Measurements from ENCODE around the gene PLAAT3.
"Not testable (repeated sequence)": the region's sequence is repeated elsewhere in the genome, so short reads cannot be mapped to it uniquely, and the experiment has no call there.

PLAAT3 gene

DNA sequence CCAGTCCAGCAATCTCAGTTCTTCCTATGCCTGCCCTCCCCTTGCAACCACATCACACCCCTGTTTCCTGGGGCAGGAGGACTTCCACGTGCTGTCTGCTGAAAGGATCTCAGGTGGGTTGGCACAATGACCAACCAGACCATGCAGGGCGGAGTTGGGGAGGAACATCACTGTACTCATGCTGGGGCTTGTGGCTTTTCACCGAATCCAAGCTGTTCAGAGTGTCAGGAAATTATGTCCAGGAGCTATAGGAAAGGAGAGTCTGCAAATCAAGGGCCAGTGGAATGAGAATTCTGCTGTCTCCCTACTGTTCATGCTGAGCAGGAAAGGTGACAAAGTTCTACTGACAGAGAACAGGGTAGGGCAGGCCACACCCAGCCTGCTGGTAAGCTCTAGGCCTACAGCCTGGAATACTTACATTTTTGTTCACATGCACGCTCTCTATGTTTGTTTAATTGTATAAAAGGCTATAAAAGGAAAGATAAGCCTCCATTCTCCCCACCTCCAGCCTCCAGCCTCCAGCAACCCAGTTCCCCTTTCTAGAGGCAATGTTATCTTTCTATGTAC, 49.4 kb downstream of the PLAAT3 start:
- DNase-seq: no peak

GRCh38 chr11:63564056-63564774, 50.0 kb downstream of the PLAAT3 start:
- DNase-seq: no peak

GRCh38 chr11:63563201-63564055, 50.8 kb downstream of the PLAAT3 start, which contains the start of gene PLAAT2:
Gene PLAAT2 (minus strand): TSS chr11:63563379. CDS start chr11:63563324, 55 bp downstream.
- DNase-seq: no peak

DNA sequence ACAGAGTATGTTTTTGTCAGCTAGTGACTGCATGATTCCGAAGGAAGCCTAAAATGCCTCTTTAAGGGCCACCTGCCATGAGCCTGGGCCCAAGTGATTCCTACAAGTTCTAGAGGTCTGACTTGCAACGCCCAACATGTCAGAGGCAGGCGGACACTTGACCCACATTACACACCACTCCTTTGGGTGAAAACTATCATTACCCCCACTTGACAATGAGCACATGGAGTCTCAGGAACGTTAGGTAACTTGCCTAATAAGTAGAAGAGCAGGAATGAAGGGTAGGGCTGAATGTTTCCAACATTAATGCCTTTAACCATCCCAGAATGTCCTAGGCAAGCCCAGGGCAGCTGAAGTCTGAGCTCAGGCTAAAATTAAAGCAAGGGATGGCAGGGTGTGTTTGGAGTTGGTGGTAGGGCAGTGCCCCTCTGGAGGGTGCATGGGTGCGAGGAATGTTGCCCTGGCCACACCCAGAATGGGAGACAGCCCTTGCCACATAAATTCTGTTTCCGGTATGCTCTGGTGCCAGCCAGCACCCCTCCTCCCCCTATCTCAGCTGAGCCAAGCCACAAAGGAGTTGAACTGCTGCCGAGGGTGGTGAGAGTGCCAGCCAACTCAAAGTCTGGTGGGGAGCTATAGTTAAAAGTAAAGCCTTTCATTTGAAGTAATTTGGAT, 53.6 kb downstream of the PLAAT3 start:
- no peak for DNase-seq

DNA sequence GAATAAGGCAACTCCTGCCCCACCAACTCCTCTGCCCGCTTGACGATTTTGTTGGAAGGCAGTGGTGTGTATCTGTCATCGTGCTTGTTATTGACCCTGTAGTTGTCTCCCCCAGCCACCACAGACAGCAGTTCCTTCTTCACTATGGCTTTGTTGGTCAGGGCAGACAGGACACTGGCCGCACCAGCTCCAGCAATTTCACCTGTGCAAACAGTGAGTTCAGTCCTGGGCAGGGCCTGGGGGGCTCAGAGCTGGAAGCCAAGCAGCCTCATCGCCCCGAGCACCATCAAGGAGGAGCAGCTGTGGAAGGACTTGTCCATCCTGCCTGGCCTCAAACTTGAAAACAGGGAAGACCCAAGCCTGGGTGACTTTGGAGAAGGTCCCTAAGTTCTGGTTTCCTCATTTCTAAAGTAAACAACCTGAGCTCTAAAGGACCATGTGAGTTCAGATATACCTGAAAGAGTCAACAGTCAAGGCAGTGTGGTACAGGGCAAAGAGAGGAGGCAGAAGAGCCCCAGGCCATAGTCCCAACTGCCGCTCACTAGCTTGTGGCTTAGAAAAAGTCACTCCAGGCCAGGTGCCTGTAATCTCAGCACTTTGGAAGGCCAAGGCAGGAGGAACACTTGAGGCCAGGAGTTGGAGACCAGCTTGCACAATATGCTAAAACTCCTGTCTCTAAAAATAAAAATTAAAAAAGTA, 55.6 kb downstream of the PLAAT3 start:
- no peak for DNase-seq

GRCh38 chr11:63557570-63557969, 56.7 kb downstream of the PLAAT3 start:
- DNase-seq: no peak

DNA sequence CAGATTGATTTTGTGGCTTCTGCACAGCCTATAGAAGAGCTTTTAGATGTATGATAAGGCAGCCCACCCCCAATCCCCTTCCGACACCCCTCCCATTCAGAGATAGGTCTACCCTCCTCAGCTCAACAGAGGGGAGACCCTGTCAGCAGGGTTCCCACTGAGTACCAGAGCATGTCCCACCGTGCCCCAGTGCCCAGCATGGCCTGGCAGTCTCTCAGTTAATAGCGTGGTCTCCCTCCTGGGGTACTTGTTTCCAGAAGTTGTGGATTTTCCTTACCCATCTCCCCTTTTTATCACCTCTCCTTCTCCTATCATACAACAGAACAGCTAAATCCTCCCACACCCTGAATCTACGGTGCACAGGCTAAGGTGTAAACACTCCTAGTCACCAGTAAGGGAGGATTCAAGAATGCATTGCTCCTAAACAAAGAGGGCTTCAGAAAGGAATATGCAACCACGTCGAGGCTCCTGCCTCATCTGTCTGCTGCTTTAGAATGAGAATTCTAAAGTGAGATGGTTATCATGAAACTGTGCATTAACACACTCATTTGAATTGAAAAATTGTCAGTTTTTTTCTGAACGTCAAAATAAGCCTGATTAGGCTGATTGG, 57.7 kb downstream of the PLAAT3 start:
- DNase-seq: no peak

GRCh38 chr11:63554877-63555223, 59.4 kb downstream of the PLAAT3 start:
- DNase-seq: no peak

GRCh38 chr11:63553759-63554158, 60.5 kb downstream of the PLAAT3 start:
- no peak for DNase-seq

DNA sequence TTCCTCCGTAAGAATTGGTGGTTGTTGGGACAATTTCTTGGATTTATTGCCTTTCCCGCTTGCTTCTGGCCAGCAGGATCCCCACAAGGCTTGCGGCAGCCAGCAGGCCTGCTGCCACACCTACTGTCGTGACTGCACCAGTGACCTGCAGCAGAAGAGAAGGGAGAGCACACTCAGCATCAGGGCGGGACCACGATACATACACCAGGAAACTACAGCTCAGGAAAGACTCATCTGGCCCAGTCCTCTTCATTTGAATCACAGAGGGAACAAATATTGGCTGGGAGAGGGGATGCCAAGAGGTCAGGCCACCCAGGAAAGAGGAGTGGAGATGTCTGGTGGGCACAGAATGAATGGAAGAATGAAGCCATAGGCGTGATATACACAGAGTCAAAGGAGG, 61.3 kb downstream of the PLAAT3 start:
- DNase-seq: no peak

- DNase-seq: no peak
Measured at GRCh38 chr11:63551889-63552266, 62.4 kb downstream of the PLAAT3 start.

DNA sequence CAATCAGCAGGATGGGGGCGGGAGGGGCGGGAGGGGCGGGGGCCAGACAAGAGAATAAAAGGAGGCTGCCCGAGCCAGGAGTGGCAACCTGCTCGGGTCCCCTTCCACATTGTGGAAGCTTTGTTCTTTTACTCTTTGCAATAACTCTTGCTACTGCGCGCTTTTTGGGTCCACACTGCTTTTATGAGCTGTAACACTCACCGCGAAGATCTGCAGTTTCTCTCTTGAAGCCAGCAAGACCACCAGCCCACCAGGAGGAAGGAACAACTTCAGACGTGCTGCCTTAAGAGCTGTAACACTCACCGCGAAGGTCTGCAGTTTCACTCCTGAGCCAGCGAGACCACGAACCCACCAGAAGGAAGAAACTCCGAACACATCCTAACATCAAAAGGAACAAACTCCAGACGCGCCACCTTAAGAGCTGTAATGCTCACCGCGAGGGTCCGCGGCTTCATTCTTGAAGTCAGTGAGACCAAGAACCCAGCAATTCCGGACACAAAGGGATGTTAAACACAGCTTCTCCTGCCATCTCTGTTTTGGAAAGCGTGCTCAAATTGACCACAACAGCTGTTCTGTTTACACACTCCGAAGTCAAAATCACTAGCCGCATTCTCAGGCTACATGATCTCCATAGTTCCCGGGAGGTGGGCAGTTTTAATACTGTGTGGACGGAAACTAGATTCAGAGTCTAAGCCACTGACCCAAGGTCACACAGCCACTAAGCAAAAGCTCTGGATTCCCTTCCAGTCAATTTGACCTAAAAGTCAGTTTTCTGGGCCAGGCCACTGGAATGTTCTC, 62.9 kb downstream of the PLAAT3 start:
- no peak for DNase-seq

- DNase-seq: not testable (repeated sequence)
Measured at GRCh38 chr11:63550156-63550700, 64.0 kb downstream of the PLAAT3 start.

DNA sequence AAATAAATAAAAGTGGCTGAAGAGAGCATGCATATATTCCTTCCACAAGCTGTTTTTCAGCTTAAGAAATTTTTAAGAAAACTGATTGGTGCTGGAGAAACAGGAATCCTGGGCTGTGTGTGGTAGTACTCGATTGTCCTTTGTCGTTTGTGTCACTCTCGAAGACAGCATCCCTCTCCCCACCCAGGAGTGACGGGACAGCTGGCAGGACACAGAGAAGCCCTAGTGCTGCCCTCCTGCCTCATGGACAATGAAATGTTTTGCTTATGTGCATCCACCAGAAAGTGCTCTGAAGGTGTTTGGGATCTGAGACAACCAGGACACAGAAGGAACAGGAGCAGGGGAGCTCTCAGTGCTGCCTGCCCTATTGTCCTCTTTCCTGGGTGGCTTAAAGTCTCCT, 64.8 kb downstream of the PLAAT3 start:
- DNase-seq: no peak

GRCh38 chr11:63548178-63548577, 66.1 kb downstream of the PLAAT3 start:
- DNase-seq: no peak

DNA sequence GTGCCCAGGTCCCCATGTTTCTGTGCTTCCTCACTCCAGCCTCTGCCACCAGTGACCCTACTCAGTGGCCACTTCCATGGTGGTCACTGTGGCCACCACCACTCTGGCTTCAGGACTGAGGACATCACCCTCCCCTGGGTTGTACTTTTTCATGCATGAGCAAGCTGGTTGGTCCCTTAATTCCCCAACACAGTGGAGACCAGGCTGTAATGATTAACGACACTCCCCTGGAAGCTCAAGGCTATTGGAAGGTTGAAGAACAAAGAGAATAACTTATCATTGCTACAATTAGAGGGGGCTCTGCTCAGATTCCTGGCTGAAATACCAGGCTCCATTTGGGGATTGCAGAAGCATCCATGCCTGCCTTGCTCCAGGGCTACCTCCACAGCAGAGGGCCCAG, 67.2 kb downstream of the PLAAT3 start:
- DNase-seq: no peak

DNA sequence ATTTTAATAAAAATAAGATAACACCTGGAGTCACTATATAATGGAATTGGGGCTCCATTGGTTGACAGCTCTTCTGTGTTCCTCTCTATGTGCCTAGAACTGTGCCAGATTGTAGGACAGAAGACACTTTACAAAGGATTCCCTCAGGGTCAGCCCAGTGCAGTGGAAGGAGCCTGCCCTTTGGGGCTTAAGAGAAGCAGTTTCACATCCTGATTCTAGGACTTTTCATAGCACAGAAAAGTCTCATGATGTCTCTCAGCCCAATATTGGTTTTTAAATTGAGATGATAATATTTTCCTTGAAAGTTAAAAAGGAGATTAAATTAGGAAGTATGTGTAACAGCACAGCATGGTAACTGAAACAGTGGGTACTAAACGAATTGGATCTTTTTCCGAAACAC, 70.5 kb downstream of the PLAAT3 start:
- no peak for DNase-seq

- not testable (repeated sequence) for DNase-seq
Measured at GRCh38 chr11:63542506-63542905, 71.7 kb downstream of the PLAAT3 start.

GRCh38 chr11:63537293-63538101, 76.7 kb downstream of the PLAAT3 start:
- DNase-seq: no peak

DNA sequence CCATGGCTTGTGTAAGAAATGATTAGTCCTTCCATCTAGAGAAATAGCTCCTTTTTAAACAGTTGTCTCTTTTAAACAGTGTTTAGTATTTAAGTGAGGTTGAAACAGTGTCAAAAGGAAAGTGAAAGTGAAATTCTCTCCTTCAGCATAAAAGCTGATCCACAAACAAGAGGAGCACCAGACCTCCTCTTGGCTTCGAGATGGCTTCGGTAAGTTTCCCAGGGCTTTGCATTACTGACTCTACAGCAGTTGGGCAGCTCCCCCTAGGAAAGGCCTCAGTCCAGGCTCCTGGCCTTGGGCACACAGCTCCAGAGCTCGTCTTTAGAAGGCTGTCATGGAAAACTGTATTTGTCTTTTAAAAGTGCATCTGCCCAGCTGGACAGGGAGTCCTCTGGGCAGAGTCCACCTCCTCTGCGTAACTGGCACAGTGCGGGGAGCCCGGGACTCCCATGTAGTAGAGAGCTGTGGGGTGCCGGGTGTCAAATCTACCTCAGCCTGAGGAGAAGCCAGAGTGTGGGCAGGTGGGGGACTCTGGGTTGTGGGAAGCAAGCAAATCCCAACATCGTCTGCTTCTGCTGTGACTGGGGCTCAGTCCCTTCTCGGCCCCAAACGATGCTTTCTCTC, 77.5 kb downstream of the PLAAT3 start, which contains the start of gene PLAAT4:
TSS of gene PLAAT4 (plus strand) at position 140 of the 624 bp plus-strand sequence. CDS start at position 201, 61 bp downstream.
- DNase-seq: no peak

Data from NCI-H1436 (cell line).